Lung (tissue), 12 donors: ENCODE results near the gene CRYGN. TPM values are rescaled to one million over a fixed set of nuclear protein-coding genes. Genes with fewer than 3 reads are reported as not detected.

ENCODE experiments used
- ATAC-seq: fragments of 200-7000 bp; cut with Tn5 transposase; one replicate; pipeline ENCODE4 v1.9.1; 2020; ENCODE audit warnings: moderate number of reproducible peaks; ENCODE audit not compliant: insufficient read depth, low FRiP score
- DNase-seq, 3 donors: peaks; one replicate each; pipeline ENCODE4 v3.0.0-alpha.2; 2013 to 2017
- H3K27ac ChIP-seq, 2 donors: one replicate each; pipeline ENCODE4 v1.5.1; 2013; ENCODE audit warnings: mild to moderate bottlenecking in 2 of 2, moderate library complexity in 2 of 2, control low read depth in 1 of 2, inconsistent platforms in 1 of 2, low read depth in 1 of 2, low read length in 1 of 2
- H3K27me3 ChIP-seq, 3 donors: one replicate each; pipeline ENCODE4 v1.5.1; 2013; ENCODE audit warnings: low read length in 2 of 3; ENCODE audit not compliant: control insufficient read depth in 3 of 3, insufficient read depth in 3 of 3
- H3K36me3 ChIP-seq, 4 donors: one replicate each; pipeline ENCODE4 v1.5.1; 2013; ENCODE audit warnings: low read length in 4 of 4, mild to moderate bottlenecking in 1 of 4, moderate library complexity in 1 of 4; ENCODE audit not compliant: control insufficient read depth in 4 of 4, insufficient read depth in 4 of 4
- H3K4me1 ChIP-seq, 5 donors: one replicate each; pipeline ENCODE4 v1.5.1; 2013; ENCODE audit warnings: low read length in 5 of 5, mild to moderate bottlenecking in 2 of 5, moderate library complexity in 1 of 5; ENCODE audit not compliant: control insufficient read depth in 5 of 5, insufficient read depth in 5 of 5
- H3K4me3 ChIP-seq: one replicate; pipeline ENCODE4 v1.5.1; 2013; ENCODE audit warnings: mild to moderate bottlenecking, control low read depth, moderate library complexity
- H3K9ac ChIP-seq, 2 donors: one replicate each; pipeline ENCODE4 v1.5.1; 2013; ENCODE audit warnings: low read length in 2 of 2, control low read depth in 1 of 2; ENCODE audit not compliant: insufficient read depth in 1 of 2
- H3K9me3 ChIP-seq, 4 donors: one replicate each; pipeline ENCODE4 v1.5.1; 2013; ENCODE audit warnings: low read length in 3 of 4, mild to moderate bottlenecking in 1 of 4, moderate library complexity in 1 of 4; ENCODE audit not compliant: control insufficient read depth in 4 of 4, insufficient read depth in 3 of 4
- WGBS, 2 donors: extraction: QIAGEN DNeasy Blood & Tissue Kit; methylation state at CpG; one replicate each; pipeline ENCODE4 v1.1.7; 2013; 5-methylcytosine and 5-hydroxymethylcytosine counted together
- polyA plus RNA-seq, 2 donors: library from polyadenylated mRNA; stranded (reverse); fragments of 200-250 nt; gene quantifications; one replicate each; pipeline ENCODE4 v1.2.1, GENCODE V29; 2013
- total RNA-seq, 2 donors: library from RNA; depleted of rRNA in 1 of 2; stranded (reverse); fragments of >200 nt in 1 of 2; gene quantifications; one replicate each; pipeline ENCODE4 v1.2.1, GENCODE V29; 2014 to 2021
- TF ChIP-seq, protein P1 (sequence below): IDR thresholded peaks from 2 replicates; pipeline ENCODE4 v1.5.1; 2012; ENCODE audit warnings: mild to moderate bottlenecking; ENCODE audit errors: control extremely low read depth, extremely low read depth
- donor health status: control.
- donor health status: control.
- donor health status: Bipolar disorder and iron deficiency.
- donor health status: healthy.
- donor health status: DM: yes; HTN: yes; CAD: no.

Gene CRYGN
- total and polyA plus RNA-seq, 4 donors, result 0.07 to 0.34 (median 0.28) TPM; not detected in 1

- Histone ChIP-seq H3K4me3 (no peak overlapping the region), H3K36me3 (peaks cover 0 to 11% (median 5%) of the 10 kb centered on the region in 4 donors), H3K9me3 (no peaks in the 10 kb centered on the region), H3K4me1 (no peaks in the 10 kb centered on the region), H3K9ac (no peak overlapping the region), H3K27me3 (peaks cover 0 to 2% (median 0%) of the 10 kb centered on the region in 3 donors), H3K27ac (no peak overlapping the region)
- 78 to 81% methylated on average over 31 of the region's 31 CpGs for WGBS, 2 donors
- no peak for ATAC-seq
- DNase-seq, result no peak
- TF ChIP-seq, protein P1, sequence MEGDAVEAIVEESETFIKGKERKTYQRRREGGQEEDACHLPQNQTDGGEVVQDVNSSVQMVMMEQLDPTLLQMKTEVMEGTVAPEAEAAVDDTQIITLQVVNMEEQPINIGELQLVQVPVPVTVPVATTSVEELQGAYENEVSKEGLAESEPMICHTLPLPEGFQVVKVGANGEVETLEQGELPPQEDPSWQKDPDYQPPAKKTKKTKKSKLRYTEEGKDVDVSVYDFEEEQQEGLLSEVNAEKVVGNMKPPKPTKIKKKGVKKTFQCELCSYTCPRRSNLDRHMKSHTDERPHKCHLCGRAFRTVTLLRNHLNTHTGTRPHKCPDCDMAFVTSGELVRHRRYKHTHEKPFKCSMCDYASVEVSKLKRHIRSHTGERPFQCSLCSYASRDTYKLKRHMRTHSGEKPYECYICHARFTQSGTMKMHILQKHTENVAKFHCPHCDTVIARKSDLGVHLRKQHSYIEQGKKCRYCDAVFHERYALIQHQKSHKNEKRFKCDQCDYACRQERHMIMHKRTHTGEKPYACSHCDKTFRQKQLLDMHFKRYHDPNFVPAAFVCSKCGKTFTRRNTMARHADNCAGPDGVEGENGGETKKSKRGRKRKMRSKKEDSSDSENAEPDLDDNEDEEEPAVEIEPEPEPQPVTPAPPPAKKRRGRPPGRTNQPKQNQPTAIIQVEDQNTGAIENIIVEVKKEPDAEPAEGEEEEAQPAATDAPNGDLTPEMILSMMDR, result no peak
These were observed 46.6 kb downstream of the CRYGN start for GRCh38 chr7:151393031-151393977.

DNA sequence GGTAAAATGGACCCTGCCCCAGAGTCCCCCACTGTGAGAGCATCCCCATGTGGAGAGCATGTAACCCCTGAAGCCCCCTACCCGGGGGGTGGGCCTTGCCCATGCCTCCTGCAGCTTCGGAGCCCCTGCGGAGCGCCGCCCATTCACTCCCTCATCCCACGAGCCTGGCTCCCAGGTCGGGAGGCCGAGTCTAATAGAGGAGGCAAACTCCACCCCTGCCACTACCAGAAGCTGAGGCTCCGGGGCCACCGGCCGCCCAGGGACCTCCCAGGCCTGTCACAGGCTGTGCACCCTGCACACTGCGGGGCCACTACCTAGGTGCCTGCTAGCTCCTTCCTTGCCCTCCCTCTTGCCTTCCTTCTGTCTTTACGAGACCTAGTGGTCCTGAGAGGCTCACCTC, 47.5 kb downstream of the CRYGN start:
- H3K27me3 ChIP-seq, result peaks cover 0 to 2% (median 0%) of the 10 kb centered on the region in 3 donors
- H3K9ac ChIP-seq, result no peak overlapping the region
- H3K4me1 ChIP-seq, result no peaks in the 10 kb centered on the region
- H3K36me3 ChIP-seq, result peaks cover 0 to 8% (median 1%) of the 10 kb centered on the region in 4 donors
- DNase-seq, result no peak
- no peak overlapping the region for H3K4me3 ChIP-seq
- H3K27ac ChIP-seq, result no peak overlapping the region
- TF ChIP-seq, protein P1, result no peak
- H3K9me3 ChIP-seq, result no peaks in the 10 kb centered on the region
- ATAC-seq, result no peak
- WGBS, 2 donors, result 90 to 94% methylated on average over 13 of the region's 13 CpGs

DNA sequence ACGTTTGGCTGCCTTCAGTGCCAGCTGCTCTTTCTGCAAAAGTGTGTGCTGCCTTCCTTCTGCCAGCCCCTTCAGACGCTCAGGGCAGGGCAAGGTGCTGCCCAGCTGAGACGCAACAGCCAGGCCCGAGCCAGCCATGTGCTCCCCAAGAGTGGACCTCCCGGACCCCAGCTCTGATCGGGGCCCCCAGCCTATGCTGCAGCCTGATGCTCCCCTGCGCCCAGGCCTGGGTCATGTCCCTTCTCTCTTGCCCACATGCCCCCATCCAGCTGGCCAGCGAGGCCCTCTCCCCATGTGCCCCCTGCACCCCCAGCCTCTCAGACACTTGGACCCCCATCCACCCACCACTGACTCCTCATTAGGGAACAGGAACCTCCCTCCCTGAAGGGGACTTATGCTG, 47.9 kb downstream of the CRYGN start:
- H3K27ac ChIP-seq, result no peak overlapping the region
- ATAC-seq (no peak), DNase-seq (no peak)
- peaks cover 0 to 6% (median 1%) of the 10 kb centered on the region in 4 donors for H3K36me3 ChIP-seq
- H3K9ac ChIP-seq, result no peak overlapping the region
- H3K27me3 ChIP-seq, result peaks cover 0 to 2% (median 0%) of the 10 kb centered on the region in 3 donors
- WGBS, 2 donors, result 85 to 94% methylated on average over 6 to 8 of the region's 8 CpGs
- no peak overlapping the region for H3K4me3 ChIP-seq
- TF ChIP-seq, protein P1, result no peak
- H3K9me3 ChIP-seq, result no peaks in the 10 kb centered on the region
- no peaks in the 10 kb centered on the region for H3K4me1 ChIP-seq
